Tibial nerve (tissue), 4 donors: ENCODE measurements around the gene APOBEC4. TPM values are rescaled to one million over a fixed set of nuclear protein-coding genes. Genes with fewer than 3 reads are reported as not detected.
"Not testable (repeated sequence)": the region's sequence is repeated elsewhere in the genome, so short reads cannot be mapped to it uniquely, and the experiment has no call there.

Experiments
- DNase-seq, 2 donors: peaks; one replicate each; pipeline ENCODE4 v3.0.0-alpha.2; 2019; ENCODE audit warnings: low spot score in 2 of 2
- H3K27ac ChIP-seq, 4 donors: fragments of 200-600 bp; sonication (generic) in 3 of 4; one replicate each; pipeline ENCODE4 v1.5.1; 2017 to 2019; ENCODE audit warnings: mild to moderate bottlenecking in 1 of 4
- H3K27me3 ChIP-seq, 2 donors: fragments of 200-600 bp; sonication (generic) in 1 of 2; one replicate each; pipeline versions ENCODE4 v1.5.1 to v1.6.0; 2017 to 2019
- H3K36me3 ChIP-seq, 3 donors: fragments of 200-600 bp; sonication (generic); one replicate each; pipeline ENCODE4 v1.5.1; 2018 to 2019
- H3K4me1 ChIP-seq, 4 donors: fragments of 200-600 bp; sonication (generic) in 3 of 4; one replicate each; pipeline ENCODE4 v1.5.1; 2017 to 2019
- H3K4me3 ChIP-seq, 4 donors: fragments of 200-600 bp; sonication (generic) in 3 of 4; one replicate each; pipeline ENCODE4 v1.5.1; 2017 to 2019; ENCODE audit warnings: mild to moderate bottlenecking in 1 of 4, moderate library complexity in 1 of 4
- H3K9me3 ChIP-seq, 4 donors: fragments of 200-600 bp; sonication (generic) in 3 of 4; one replicate each; pipeline ENCODE4 v1.5.1; 2017 to 2019
- CTCF ChIP-seq, 5 experiments: fragments of 200-600 bp in 3 of 5; fragments of 450-650 bp in 2 of 5; sonication (generic) in 3 of 5; IDR thresholded peaks; one replicate each; pipeline ENCODE4 v1.5.1; 2016 to 2019; ENCODE audit warnings: antibody characterized with exemption in 5 of 5, mild to moderate bottlenecking in 3 of 5, moderate library complexity in 2 of 5
- EP300 ChIP-seq, 2 donors: sonication (generic); formaldehyde crosslinking; IDR thresholded peaks; one replicate each; pipeline ENCODE4 v1.6.1; 2017; ENCODE audit warnings: antibody characterized with exemption in 2 of 2, mild to moderate bottlenecking in 1 of 2
- POLR2A ChIP-seq, 2 donors: fragments of 450-650 bp; IDR thresholded peaks; one replicate each; pipeline ENCODE4 v1.6.1; 2017; ENCODE audit warnings: antibody characterized with exemption in 2 of 2, mild to moderate bottlenecking in 2 of 2, moderate library complexity in 2 of 2
- WGBS, 2 donors: methylation state at CpG; one replicate each; pipeline ENCODE4 v1.1.5; 2018; 5-methylcytosine and 5-hydroxymethylcytosine counted together
- total RNA-seq, 4 donors: library from RNA; depleted of rRNA; stranded (reverse); fragments of >200 nt; gene quantifications; one replicate each; pipeline ENCODE4 v1.1.0, GENCODE V29; 2016

APOBEC4 gene
- total RNA-seq, 4 donors from 2014 or later = not detected

GRCh38 chr1:183689762-183690204 lies 36.7 kb upstream of the APOBEC4 start:
- Histone ChIP-seq H3K27ac (no peak overlapping the region), H3K4me1 (peaks cover 0 to 21% (median 7%) of the 10 kb centered on the region in 4 donors), H3K36me3 (no peaks in the 10 kb centered on the region), H3K4me3 (no peak overlapping the region), H3K9me3 (no peaks in the 10 kb centered on the region), H3K27me3 (no peaks in the 10 kb centered on the region)
- no peak for DNase-seq
- no peak for TF ChIP-seq CTCF (IDR thresholded peaks at IDR 0.05)
- TF ChIP-seq POLR2A (IDR thresholded peaks at IDR 0.05) = no peak
- no peak for TF ChIP-seq EP300 (IDR thresholded peaks at IDR 0.05)

- Histone ChIP-seq H3K36me3 (no peaks in the 10 kb centered on the region), H3K4me1 (peaks cover 0 to 9% (median 3%) of the 10 kb centered on the region in 4 donors), H3K27me3 (no peaks in the 10 kb centered on the region), H3K9me3 (no peaks in the 10 kb centered on the region), H3K4me3 (no peak overlapping the region), H3K27ac (no peak overlapping the region)
- no peak for DNase-seq
- TF ChIP-seq POLR2A (IDR thresholded peaks at IDR 0.05) (no peak), CTCF (IDR thresholded peaks at IDR 0.05) (no peak), EP300 (IDR thresholded peaks at IDR 0.05) (no peak)
- 71 to 80% methylated on average over 2 of the region's 2 CpGs for WGBS, 2 donors
Measured at GRCh38 chr1:183688341-183689060, 35.4 kb upstream of the APOBEC4 start.

- Histone ChIP-seq H3K27ac (no peak overlapping the region), H3K27me3 (no peaks in the 10 kb centered on the region), H3K9me3 (no peaks in the 10 kb centered on the region), H3K4me1 (peaks cover 0 to 9% (median 3%) of the 10 kb centered on the region in 4 donors), H3K4me3 (no peak overlapping the region), H3K36me3 (no peaks in the 10 kb centered on the region)
- DNase-seq = no peak
- no peak for TF ChIP-seq CTCF (IDR thresholded peaks at IDR 0.05)
- TF ChIP-seq EP300 (IDR thresholded peaks at IDR 0.05) = peak in 1 of 2 donors; percentile 27
- 56 to 63% methylated on average over 2 of the region's 2 CpGs for WGBS, 2 donors
Measured at GRCh38 chr1:183687546-183688304, 34.6 kb upstream of the APOBEC4 start.

GRCh38 chr1:183686229-183686628 lies 33.1 kb upstream of the APOBEC4 start:
- TF ChIP-seq CTCF (IDR thresholded peaks at IDR 0.05) = no peak
- TF ChIP-seq POLR2A (IDR thresholded peaks at IDR 0.05) = no peak
- TF ChIP-seq EP300 (IDR thresholded peaks at IDR 0.05) = no peak
- Histone ChIP-seq H3K9me3 (no peaks in the 10 kb centered on the region), H3K36me3 (no peaks in the 10 kb centered on the region), H3K27ac (no peak overlapping the region), H3K4me1 (peaks cover 0 to 9% (median 3%) of the 10 kb centered on the region in 4 donors), H3K27me3 (no peaks in the 10 kb centered on the region), H3K4me3 (no peak overlapping the region)
- DNase-seq = no peak

GRCh38 chr1:183685112-183685713 lies 32.1 kb upstream of the APOBEC4 start:
- no peaks in the 10 kb centered on the region for H3K9me3 ChIP-seq

GRCh38 chr1:183679363-183679762 lies 26.2 kb upstream of the APOBEC4 start:
- H3K4me3 ChIP-seq, H3K4me1 ChIP-seq, H3K36me3 ChIP-seq, DNase-seq, H3K9me3 ChIP-seq, H3K27ac ChIP-seq, H3K27me3 ChIP-seq: not testable (repeated sequence)
- WGBS, 2 donors = 99 to 100% methylated on average over 4 of the region's 4 CpGs

More at GRCh38 chr1:183685112-183685713, 32.1 kb upstream of the APOBEC4 start:
- Histone ChIP-seq H3K4me3 (no peak overlapping the region), H3K27ac (no peak overlapping the region), H3K27me3 (no peaks in the 10 kb centered on the region), H3K36me3 (no peaks in the 10 kb centered on the region), H3K4me1 (peaks cover 0 to 9% (median 3%) of the 10 kb centered on the region in 4 donors)
- DNase-seq = peak in 1 of 2 donors; percentile 29
- 18 to 21% methylated on average over 3 of the region's 3 CpGs for WGBS, 2 donors
- TF ChIP-seq POLR2A (IDR thresholded peaks at IDR 0.05) (no peak), EP300 (IDR thresholded peaks at IDR 0.05) (no peak), CTCF (IDR thresholded peaks at IDR 0.05) (peak; percentile 50 to 68 (median 52))
